ENCODE results near the gene SLC39A11.

DNA sequence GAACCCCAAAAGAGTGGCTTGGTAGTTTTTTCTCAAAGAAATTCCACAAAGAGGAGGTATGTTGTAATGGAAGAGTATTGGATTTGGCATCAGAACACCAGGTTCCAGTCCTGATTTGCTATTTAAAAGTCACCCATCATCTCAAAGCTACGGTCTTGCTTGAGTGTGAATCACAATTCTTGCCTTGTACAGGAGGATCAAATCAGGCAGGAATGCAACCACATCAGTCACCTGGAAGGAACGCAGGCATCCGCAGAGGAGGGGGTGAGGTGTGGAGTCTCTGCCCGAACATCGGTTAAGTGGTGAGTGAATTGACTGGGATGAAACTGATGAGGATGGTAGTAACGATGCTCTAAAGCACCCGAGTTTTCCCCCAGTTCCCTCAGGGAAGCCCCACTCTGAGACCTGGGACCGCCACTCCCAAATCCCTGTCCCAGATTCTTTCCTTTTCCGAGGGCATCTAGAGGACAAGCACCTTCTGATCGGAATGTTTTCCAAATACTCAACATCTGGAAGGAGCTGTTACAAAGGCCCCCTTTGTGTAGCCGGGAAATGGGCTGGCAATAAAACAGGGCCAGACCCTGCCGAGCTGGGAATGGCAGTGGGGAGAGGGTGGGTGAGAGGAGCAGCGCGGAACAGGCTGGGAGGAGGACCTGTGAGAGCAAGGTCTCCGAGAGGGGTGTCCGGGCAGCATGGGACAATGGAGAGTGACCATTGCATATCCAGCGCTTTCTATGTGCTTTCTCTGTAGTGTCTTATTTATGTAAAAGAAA lies 469.6 kb downstream of the SLC39A11 start:
- TF ChIP-seq, protein P1, sequence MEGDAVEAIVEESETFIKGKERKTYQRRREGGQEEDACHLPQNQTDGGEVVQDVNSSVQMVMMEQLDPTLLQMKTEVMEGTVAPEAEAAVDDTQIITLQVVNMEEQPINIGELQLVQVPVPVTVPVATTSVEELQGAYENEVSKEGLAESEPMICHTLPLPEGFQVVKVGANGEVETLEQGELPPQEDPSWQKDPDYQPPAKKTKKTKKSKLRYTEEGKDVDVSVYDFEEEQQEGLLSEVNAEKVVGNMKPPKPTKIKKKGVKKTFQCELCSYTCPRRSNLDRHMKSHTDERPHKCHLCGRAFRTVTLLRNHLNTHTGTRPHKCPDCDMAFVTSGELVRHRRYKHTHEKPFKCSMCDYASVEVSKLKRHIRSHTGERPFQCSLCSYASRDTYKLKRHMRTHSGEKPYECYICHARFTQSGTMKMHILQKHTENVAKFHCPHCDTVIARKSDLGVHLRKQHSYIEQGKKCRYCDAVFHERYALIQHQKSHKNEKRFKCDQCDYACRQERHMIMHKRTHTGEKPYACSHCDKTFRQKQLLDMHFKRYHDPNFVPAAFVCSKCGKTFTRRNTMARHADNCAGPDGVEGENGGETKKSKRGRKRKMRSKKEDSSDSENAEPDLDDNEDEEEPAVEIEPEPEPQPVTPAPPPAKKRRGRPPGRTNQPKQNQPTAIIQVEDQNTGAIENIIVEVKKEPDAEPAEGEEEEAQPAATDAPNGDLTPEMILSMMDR (conservative IDR thresholded peaks at IDR 0.05) = no peak
- TF ChIP-seq EZH2 (IDR thresholded peaks at IDR 0.05; ENCODE audit: low read depth) = no peak

Measured in PC-9 (cell line).